CD14-positive monocyte (primary cell): ENCODE data around the gene ARMC8. TPM values are rescaled to one million over a fixed set of nuclear protein-coding genes. Genes with fewer than 3 reads are reported as not detected.

Experiments
- DNase-seq, 3 donors: peaks; one replicate each; pipeline ENCODE4 v3.0.0-alpha.2; 2011 to 2022
- H2AFZ ChIP-seq: 2 replicates; pipeline ENCODE4 v1.6.0; 2012; ENCODE audit warnings: mild to moderate bottlenecking, low read depth, low read length, inconsistent platforms; ENCODE audit not compliant: insufficient read depth, poor library complexity, severe bottlenecking
- H3K27ac ChIP-seq, 2 donors: 1 replicate in 1 of 2; 2 replicates in 1 of 2; pipeline ENCODE4 v1.5.1; 2012 to 2013; ENCODE audit warnings: low read length in 2 of 2, control low read depth in 1 of 2, inconsistent platforms in 1 of 2, low read depth in 1 of 2, mild to moderate bottlenecking in 1 of 2
- H3K27me3 ChIP-seq, 2 donors: one replicate each; pipeline versions ENCODE4 v1.6.0 to v1.6.1; 2011 to 2013; ENCODE audit warnings: low read length in 2 of 2; ENCODE audit not compliant: control insufficient read depth in 2 of 2, insufficient read depth in 2 of 2
- H3K36me3 ChIP-seq, 2 donors: replicated peaks in 1 of 2; 1 replicate in 1 of 2; 2 replicates in 1 of 2; pipeline versions ENCODE4 v1.5.1 to v1.6.1; 2012 to 2013; ENCODE audit warnings: low read length in 2 of 2, control low read depth in 1 of 2, inconsistent platforms in 1 of 2, mild to moderate bottlenecking in 1 of 2; ENCODE audit not compliant: insufficient read depth in 2 of 2, control insufficient read depth in 1 of 2
- H3K4me1 ChIP-seq, 2 donors: 1 replicate in 1 of 2; 2 replicates in 1 of 2; pipeline versions ENCODE4 v1.5.1 to v1.6.1; 2012 to 2013; ENCODE audit warnings: low read length in 2 of 2, control low read depth in 1 of 2, inconsistent platforms in 1 of 2, mild to moderate bottlenecking in 1 of 2, moderate library complexity in 1 of 2; ENCODE audit not compliant: insufficient read depth in 2 of 2, control insufficient read depth in 1 of 2
- H3K4me2 ChIP-seq: replicated peaks from 2 replicates; pipeline ENCODE3; 2012; ENCODE audit warnings: low read length, moderate library complexity, mild to moderate bottlenecking; ENCODE audit not compliant: poor library complexity, severe bottlenecking; ENCODE audit errors: extremely low read depth
- H3K4me3 ChIP-seq, 3 experiments: fragments of 200-600 bp in 1 of 3; sonication (generic) in 1 of 3; replicated peaks in 1 of 3; 1 replicate in 2 of 3; 2 replicates in 1 of 3; pipeline ENCODE4 v1.5.1; 2011 to 2013; ENCODE audit warnings: low read length in 3 of 3, mild to moderate bottlenecking in 3 of 3, control low read depth in 2 of 3, low read depth in 2 of 3, inconsistent platforms in 1 of 3, moderate library complexity in 1 of 3
- H3K79me2 ChIP-seq: 2 replicates; pipeline ENCODE4 v1.6.0; 2012; ENCODE audit warnings: mild to moderate bottlenecking, control low read depth, inconsistent platforms, low read length, moderate library complexity; ENCODE audit not compliant: insufficient read depth
- H3K9ac ChIP-seq: 2 replicates; pipeline ENCODE4 v1.6.0; 2017; ENCODE audit warnings: low read length, mild to moderate bottlenecking; ENCODE audit not compliant: insufficient read depth, poor library complexity, severe bottlenecking
- H3K9me3 ChIP-seq, 2 donors: replicated peaks in 1 of 2; 1 replicate in 1 of 2; 2 replicates in 1 of 2; pipeline versions ENCODE4 v1.5.1 to v1.6.1; 2012 to 2013; ENCODE audit warnings: low read length in 2 of 2, control low read depth in 1 of 2; ENCODE audit not compliant: control insufficient read depth in 1 of 2, insufficient read depth in 1 of 2
- H4K20me1 ChIP-seq: 2 replicates; pipeline ENCODE4 v1.6.0; 2012; ENCODE audit warnings: mild to moderate bottlenecking, low read length, control low read depth, moderate library complexity; ENCODE audit not compliant: insufficient read depth
- H3K27ac Mint-ChIP-seq, 7 donors: one replicate each; pipeline ENCODE4 v1.8.0; 2020; ENCODE audit warnings: mild to moderate bottlenecking in 7 of 7, mixed read lengths in 7 of 7, moderate library complexity in 6 of 7, inconsistent platforms in 2 of 7
- H3K27me3 Mint-ChIP-seq, 3 donors: one replicate each; pipeline ENCODE4 v1.8.0; 2021 to 2022; ENCODE audit warnings: low read depth in 3 of 3, mild to moderate bottlenecking in 3 of 3, mixed read lengths in 3 of 3, moderate library complexity in 3 of 3, inconsistent platforms in 1 of 3
- H3K36me3 Mint-ChIP-seq, 2 donors: one replicate each; pipeline ENCODE4 v1.8.0; 2020; ENCODE audit warnings: mixed read lengths in 2 of 2, inconsistent platforms in 1 of 2, mild to moderate bottlenecking in 1 of 2
- H3K4me1 Mint-ChIP-seq: one replicate; pipeline ENCODE4 v1.8.0; 2020; ENCODE audit warnings: mild to moderate bottlenecking, mixed read lengths
- H3K4me3 Mint-ChIP-seq, 2 donors: one replicate each; pipeline ENCODE4 v1.8.0; 2020; ENCODE audit warnings: mild to moderate bottlenecking in 2 of 2, mixed read lengths in 2 of 2, moderate library complexity in 1 of 2
- H3K9me3 Mint-ChIP-seq, 7 donors: one replicate each; pipeline ENCODE4 v1.8.0; 2020 to 2022; ENCODE audit warnings: mixed read lengths in 7 of 7, mild to moderate bottlenecking in 6 of 7, moderate library complexity in 6 of 7, inconsistent platforms in 2 of 7
- WGBS: methylation state at CpG from one replicate; pipeline ENCODE4 v1.1.5; 2013; ENCODE audit warnings: missing lambda C conversion rate; ENCODE audit not compliant: insufficient coverage; 5-methylcytosine and 5-hydroxymethylcytosine counted together
- intact Hi-C, 2 donors: fragments of 100-400 bp; cut with micrococcal nuclease; formaldehyde crosslinking; loops; one replicate each; pipeline versions ENCODE4 v1.15.0 to v1.15.1; 2023
- polyA plus RNA-seq, 3 donors: library from polyadenylated mRNA; depleted of rRNA in 1 of 3; unstranded in 2 of 3; stranded (reverse) in 1 of 3; fragments of 300-500 nt in 2 of 3; fragments of >200 nt in 1 of 3; fragmentation: Illumina TruSeq in 2 of 3; gene quantifications; 1 replicate in 2 of 3; 2 replicates in 1 of 3; pipeline ENCODE4 v1.2.3, GENCODE V29; 2012 to 2021
- TF ChIP-seq, protein P1 (sequence below): fragments of 200-600 bp; IDR thresholded peaks from one replicate; pipeline ENCODE4 v1.8.0; 2022; ENCODE audit warnings: antibody characterized with exemption, mild to moderate bottlenecking

ARMC8 gene
- polyA plus RNA-seq, 3 donors, result 34.3 to 43.9 (median 42.0) TPM

GRCh38 chr3:138257986-138258385 is 70.9 kb downstream of the ARMC8 start:
- H3K27me3 ChIP-seq, result no peaks in the 10 kb centered on the region
- WGBS, result no CpG with 5 or more reads among the region's 1 CpG
- H3K4me3 ChIP-seq, result no peak overlapping the region
- Mint-ChIP-seq H3K36me3 (peaks cover 22 to 29% of the 10 kb centered on the region in 2 donors), H3K4me1 (no peaks in the 10 kb centered on the region), H3K9me3 (peaks cover 0 to 3% (median 0%) of the 10 kb centered on the region in 7 donors), H3K4me3 (no peak overlapping the region), H3K27me3 (peaks cover 0 to 2% (median 0%) of the 10 kb centered on the region in 3 donors), H3K27ac (peak overlapping the region in 1 of 7 donors; percentile 16)
- no peak overlapping the region for H2AFZ ChIP-seq
- DNase-seq, result no peak
- no peaks in the 10 kb centered on the region for H3K4me1 ChIP-seq
- no peak overlapping the region for H3K4me2 ChIP-seq
- H3K79me2 ChIP-seq, result no peaks in the 10 kb centered on the region
- no peaks in the 10 kb centered on the region for H3K9me3 ChIP-seq
- no peaks in the 10 kb centered on the region for H4K20me1 ChIP-seq
- TF ChIP-seq, protein P1, sequence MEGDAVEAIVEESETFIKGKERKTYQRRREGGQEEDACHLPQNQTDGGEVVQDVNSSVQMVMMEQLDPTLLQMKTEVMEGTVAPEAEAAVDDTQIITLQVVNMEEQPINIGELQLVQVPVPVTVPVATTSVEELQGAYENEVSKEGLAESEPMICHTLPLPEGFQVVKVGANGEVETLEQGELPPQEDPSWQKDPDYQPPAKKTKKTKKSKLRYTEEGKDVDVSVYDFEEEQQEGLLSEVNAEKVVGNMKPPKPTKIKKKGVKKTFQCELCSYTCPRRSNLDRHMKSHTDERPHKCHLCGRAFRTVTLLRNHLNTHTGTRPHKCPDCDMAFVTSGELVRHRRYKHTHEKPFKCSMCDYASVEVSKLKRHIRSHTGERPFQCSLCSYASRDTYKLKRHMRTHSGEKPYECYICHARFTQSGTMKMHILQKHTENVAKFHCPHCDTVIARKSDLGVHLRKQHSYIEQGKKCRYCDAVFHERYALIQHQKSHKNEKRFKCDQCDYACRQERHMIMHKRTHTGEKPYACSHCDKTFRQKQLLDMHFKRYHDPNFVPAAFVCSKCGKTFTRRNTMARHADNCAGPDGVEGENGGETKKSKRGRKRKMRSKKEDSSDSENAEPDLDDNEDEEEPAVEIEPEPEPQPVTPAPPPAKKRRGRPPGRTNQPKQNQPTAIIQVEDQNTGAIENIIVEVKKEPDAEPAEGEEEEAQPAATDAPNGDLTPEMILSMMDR, result no peak
- no peak overlapping the region for H3K9ac ChIP-seq
- intact Hi-C loops, result no loop called here
- peaks cover 11 to 50% of the 10 kb centered on the region in 2 donors for H3K36me3 ChIP-seq
- no peak overlapping the region for H3K27ac ChIP-seq

- no peaks in the 10 kb centered on the region for H3K4me1 ChIP-seq
- Mint-ChIP-seq H3K4me3 (no peak overlapping the region), H3K27me3 (peaks cover 0 to 2% (median 0%) of the 10 kb centered on the region in 3 donors), H3K27ac (no peak overlapping the region), H3K4me1 (no peaks in the 10 kb centered on the region), H3K36me3 (peaks cover 32 to 33% of the 10 kb centered on the region in 2 donors), H3K9me3 (peaks cover 0 to 3% (median 0%) of the 10 kb centered on the region in 7 donors)
- TF ChIP-seq, protein P1, result no peak
- no peaks in the 10 kb centered on the region for H3K9me3 ChIP-seq
- 100% methylated on average over 4 of the region's 4 CpGs for WGBS
- H3K36me3 ChIP-seq, result peaks cover 13 to 59% of the 10 kb centered on the region in 2 donors
- DNase-seq, result no peak
- no peak overlapping the region for H3K4me3 ChIP-seq
- no peaks in the 10 kb centered on the region for H4K20me1 ChIP-seq
- H3K4me2 ChIP-seq, result no peak overlapping the region
- no peaks in the 10 kb centered on the region for H3K79me2 ChIP-seq
- H2AFZ ChIP-seq, result no peak overlapping the region
- no peak overlapping the region for H3K9ac ChIP-seq
- intact Hi-C loops, result no loop called here
- no peaks in the 10 kb centered on the region for H3K27me3 ChIP-seq
- no peak overlapping the region for H3K27ac ChIP-seq
Observed at GRCh38 chr3:138259126-138259525, 72.0 kb downstream of the ARMC8 start.
